ENCODE results near the gene AP2A1. TPM values are rescaled to one million over a fixed set of nuclear protein-coding genes. Genes with fewer than 3 reads are reported as not detected.

The AP2A1 gene
- total RNA-seq, 1 donor from 2014 or later: 96.7 TPM

- Mint-ChIP-seq H3K27ac (ENCODE audit: unreplicated experiment) (no peak overlapping the region), H3K4me3 (peak overlapping the region; percentile 44), H3K4me1 (peaks cover 5% of the 10 kb centered on the region), H3K27me3 (ENCODE audit: low read depth) (no peaks in the 10 kb centered on the region), H3K36me3 (ENCODE audit: low read depth) (peaks cover 19% of the 10 kb centered on the region), H3K9me3 (no peaks in the 10 kb centered on the region)
- DNase-seq (ENCODE audit: low read depth, low spot score): no peak
- no peak for TF ChIP-seq CTCF (conservative IDR thresholded peaks at IDR 0.05)
These were observed 73.5 kb downstream of the AP2A1 start for GRCh38 chr19:49840321-49840720.

GRCh38 chr19:49840736-49841249 lies 74.0 kb downstream of the AP2A1 start:
- H3K27ac Mint-ChIP-seq (ENCODE audit: unreplicated experiment): no peak overlapping the region
- H3K36me3 Mint-ChIP-seq (ENCODE audit: low read depth): peaks cover 19% of the 10 kb centered on the region
- H3K27me3 Mint-ChIP-seq (ENCODE audit: low read depth): no peaks in the 10 kb centered on the region
- H3K4me3 Mint-ChIP-seq: peak overlapping the region; percentile 20
- no peak for DNase-seq (ENCODE audit: low read depth, low spot score)
- no peaks in the 10 kb centered on the region for H3K9me3 Mint-ChIP-seq
- H3K4me1 Mint-ChIP-seq: peaks cover 5% of the 10 kb centered on the region
- no peak for TF ChIP-seq CTCF (conservative IDR thresholded peaks at IDR 0.05)

- no peaks in the 10 kb centered on the region for H3K27me3 Mint-ChIP-seq (ENCODE audit: low read depth)
- H3K4me3 Mint-ChIP-seq: no peak overlapping the region
- H3K27ac Mint-ChIP-seq (ENCODE audit: unreplicated experiment): no peak overlapping the region
- H3K9me3 Mint-ChIP-seq: no peaks in the 10 kb centered on the region
- H3K4me1 Mint-ChIP-seq: peaks cover 5% of the 10 kb centered on the region
- H3K36me3 Mint-ChIP-seq (ENCODE audit: low read depth): peaks cover 13% of the 10 kb centered on the region
- no peak for TF ChIP-seq CTCF (conservative IDR thresholded peaks at IDR 0.05)
- no peak for DNase-seq (ENCODE audit: low read depth, low spot score)
These were observed 76.5 kb downstream of the AP2A1 start for GRCh38 chr19:49843265-49843664.

- DNase-seq (ENCODE audit: low read depth, low spot score): no peak
- no peak for TF ChIP-seq CTCF (conservative IDR thresholded peaks at IDR 0.05)
- Mint-ChIP-seq H3K27me3 (ENCODE audit: low read depth) (no peaks in the 10 kb centered on the region), H3K9me3 (peaks cover 2% of the 10 kb centered on the region), H3K27ac (ENCODE audit: unreplicated experiment) (no peak overlapping the region), H3K4me3 (no peak overlapping the region), H3K4me1 (peaks cover 5% of the 10 kb centered on the region), H3K36me3 (ENCODE audit: low read depth) (peaks cover 10% of the 10 kb centered on the region)
These were observed 77.6 kb downstream of the AP2A1 start for GRCh38 chr19:49844138-49845095.

GRCh38 chr19:49845414-49845813 lies 78.6 kb downstream of the AP2A1 start:
- peaks cover 11% of the 10 kb centered on the region for H3K4me1 Mint-ChIP-seq
- H3K4me3 Mint-ChIP-seq: no peak overlapping the region
- DNase-seq (ENCODE audit: low read depth, low spot score): no peak
- H3K27me3 Mint-ChIP-seq (ENCODE audit: low read depth): no peaks in the 10 kb centered on the region
- H3K9me3 Mint-ChIP-seq: peaks cover 4% of the 10 kb centered on the region
- H3K27ac Mint-ChIP-seq (ENCODE audit: unreplicated experiment): no peak overlapping the region
- peaks cover 18% of the 10 kb centered on the region for H3K36me3 Mint-ChIP-seq (ENCODE audit: low read depth)
- no peak for TF ChIP-seq CTCF (conservative IDR thresholded peaks at IDR 0.05)

Measured in neural crest cell (in vitro differentiated cells).